CD4-positive, alpha-beta T cell (primary cell): ENCODE measurements around the gene USP53. TPM values are rescaled to one million over a fixed set of nuclear protein-coding genes. Genes with fewer than 3 reads are reported as not detected.

Experiments
- ATAC-seq: fragments of 200-7000 bp; cut with Tn5 transposase; one replicate; pipeline ENCODE4 v1.10.0; 2022; ENCODE audit warnings: mild to moderate bottlenecking; ENCODE audit not compliant: poor library complexity
- CTCF ChIA-PET: fragments of 350-600 bp; sonication (Branson Sonifier 250); formaldehyde crosslinking; loops from one replicate; lab custom pipeline; 2021; ENCODE audit warnings: antibody characterized with exemption, inconsistent platforms; lab: Charles Lee
- POLR2A ChIA-PET: fragments of 350-600 bp; sonication (Branson Sonifier 250); formaldehyde crosslinking; loops from one replicate; lab custom pipeline; 2021; ENCODE audit warnings: antibody characterized with exemption, inconsistent platforms; lab: Charles Lee
- DNase-seq, 14 experiments: peaks; one replicate each; pipeline ENCODE4 v3.0.0-alpha.2; 2013 to 2020; ENCODE audit warnings: mixed read lengths in 2 of 14
- H3K27ac ChIP-seq, 2 donors: one replicate each; pipeline versions ENCODE4 v1.5.1 to v1.7.0; 2013; ENCODE audit warnings: low read length in 2 of 2, low read depth in 1 of 2, mild to moderate bottlenecking in 1 of 2
- H3K27me3 ChIP-seq, 2 experiments: 1 replicate in 1 of 2; 2 replicates in 1 of 2; pipeline versions ENCODE4 v1.6.1 to v1.7.0; 2013; ENCODE audit warnings: low read length in 2 of 2, control low read depth in 1 of 2, mild to moderate bottlenecking in 1 of 2, moderate library complexity in 1 of 2; ENCODE audit not compliant: insufficient read depth in 2 of 2, control insufficient read depth in 1 of 2
- H3K36me3 ChIP-seq: one replicate; pipeline ENCODE4 v1.6.1; 2013; ENCODE audit warnings: low read length, control low read depth; ENCODE audit not compliant: insufficient read depth
- H3K4me1 ChIP-seq: one replicate; pipeline ENCODE4 v1.6.1; 2013; ENCODE audit warnings: low read length, control low read depth; ENCODE audit not compliant: insufficient read depth
- H3K4me3 ChIP-seq: one replicate; pipeline ENCODE4 v1.5.1; 2013; ENCODE audit warnings: mild to moderate bottlenecking, low read length, moderate library complexity
- H3K9me3 ChIP-seq, 2 experiments: 1 replicate in 1 of 2; 2 replicates in 1 of 2; pipeline versions ENCODE4 v1.6.1 to v1.7.0; 2013; ENCODE audit warnings: low read length in 2 of 2, mild to moderate bottlenecking in 2 of 2, control low read depth in 1 of 2, moderate library complexity in 1 of 2; ENCODE audit not compliant: control insufficient read depth in 1 of 2, insufficient read depth in 1 of 2
- H3K27ac Mint-ChIP-seq: one replicate; pipeline ENCODE4 v1.8.0; 2020; ENCODE audit warnings: mixed read lengths
- H3K27me3 Mint-ChIP-seq: one replicate; pipeline ENCODE4 v1.8.0; 2021; ENCODE audit warnings: mixed read lengths
- H3K36me3 Mint-ChIP-seq: one replicate; pipeline ENCODE4 v1.8.0; 2021; ENCODE audit warnings: low read depth, mixed read lengths
- H3K4me1 Mint-ChIP-seq: one replicate; pipeline ENCODE4 v1.8.0; 2021; ENCODE audit warnings: low read depth, mixed read lengths
- H3K4me3 Mint-ChIP-seq: one replicate; pipeline ENCODE4 v1.8.0; 2020; ENCODE audit warnings: mild to moderate bottlenecking, mixed read lengths
- H3K9me3 Mint-ChIP-seq: one replicate; pipeline ENCODE4 v1.8.0; 2020; ENCODE audit warnings: mixed read lengths
- CTCF ChIP-seq: fragments of 200-600 bp; IDR thresholded peaks from one replicate; pipeline ENCODE4 v1.8.0; 2022; ENCODE audit warnings: antibody characterized with exemption, mild to moderate bottlenecking
- intact Hi-C, 2 experiments: fragments of 100-400 bp; cut with DNase I in 1 of 2; cut with micrococcal nuclease in 1 of 2; formaldehyde crosslinking; loops; one replicate each; pipeline versions ENCODE4 v1.15.1 to v1.9.0; 2023 to 2025; cut with DNase I, micrococcal nuclease
- total RNA-seq, 174 experiments: library from RNA in 2 of 174; stranded (reverse) in 2 of 174; gene quantifications; one replicate each; pipeline ENCODE4 v1.2.3 and lab custom pipeline; 2021 to 2026

USP53 gene
- total RNA-seq, 2 experiments from 2014 or later: 15.1 to 15.5 TPM

GRCh38 chr4:119209586-119209985, 2.9 kb upstream of the USP53 start:
- ATAC-seq: no peak
- TF ChIP-seq CTCF: no peak
- Histone ChIP-seq H3K27ac (no peak overlapping the region), H3K27me3 (no peaks in the 10 kb centered on the region), H3K4me1 (peaks cover 9% of the 10 kb centered on the region), H3K4me3 (no peak overlapping the region), H3K36me3 (no peaks in the 10 kb centered on the region), H3K9me3 (no peaks in the 10 kb centered on the region)
- intact Hi-C loops: loop anchor here in 1 of 2 experiments (5.0 kb wide), 1 partner anchor 62 kb away; no protein-coding TSS in a partner anchor
- H3K4me1 Mint-ChIP-seq: peaks cover 27% of the 10 kb centered on the region
- no peaks in the 10 kb centered on the region for H3K27me3 Mint-ChIP-seq
- no peak for DNase-seq
- CTCF ChIA-PET: no interaction called here
- H3K36me3 Mint-ChIP-seq: peaks cover 16% of the 10 kb centered on the region
- no peak overlapping the region for H3K27ac Mint-ChIP-seq
- POLR2A ChIA-PET: no interaction called here
- H3K4me3 Mint-ChIP-seq: no peak overlapping the region
- no peaks in the 10 kb centered on the region for H3K9me3 Mint-ChIP-seq

GRCh38 chr4:119210775-119211174, 1.7 kb upstream of the USP53 start:
- Histone ChIP-seq H3K4me3 (no peak overlapping the region), H3K4me1 (peaks cover 9% of the 10 kb centered on the region), H3K27me3 (no peaks in the 10 kb centered on the region), H3K9me3 (no peaks in the 10 kb centered on the region), H3K36me3 (no peaks in the 10 kb centered on the region), H3K27ac (no peak overlapping the region)
- no peak for ATAC-seq
- DNase-seq: peak in 2 of 14 experiments; percentile 20 to 22
- POLR2A ChIA-PET: no interaction called here
- no peak for TF ChIP-seq CTCF
- H3K27ac Mint-ChIP-seq: peak overlapping the region; percentile 96
- CTCF ChIA-PET: no interaction called here
- no peaks in the 10 kb centered on the region for H3K27me3 Mint-ChIP-seq
- H3K4me3 Mint-ChIP-seq: peak overlapping the region; percentile 94
- intact Hi-C loops: loop anchor here (5.0 to 10.0 kb wide), 7 partner anchors 37 to 376 kb away; partner anchors contain the start of gene SEC24D (in 1 of the 2)
- H3K4me1 Mint-ChIP-seq: peaks cover 32% of the 10 kb centered on the region
- no peaks in the 10 kb centered on the region for H3K9me3 Mint-ChIP-seq
- peaks cover 16% of the 10 kb centered on the region for H3K36me3 Mint-ChIP-seq

- Mint-ChIP-seq H3K4me3 (peak overlapping the region; percentile 94), H3K9me3 (no peaks in the 10 kb centered on the region), H3K4me1 (peaks cover 34% of the 10 kb centered on the region), H3K27ac (peak overlapping the region; percentile 96), H3K27me3 (no peaks in the 10 kb centered on the region), H3K36me3 (peaks cover 22% of the 10 kb centered on the region)
- Histone ChIP-seq H3K4me3 (peak overlapping the region; percentile 81), H3K27me3 (no peaks in the 10 kb centered on the region), H3K9me3 (no peaks in the 10 kb centered on the region), H3K27ac (peak overlapping the region; percentile 74 to 78), H3K36me3 (no peaks in the 10 kb centered on the region), H3K4me1 (peaks cover 9% of the 10 kb centered on the region)
- TF ChIP-seq CTCF: no peak
- intact Hi-C loops: loop anchor here (1.0 to 10.0 kb wide), 9 partner anchors 21 to 377 kb away; partner anchors contain the start of gene SEC24D (in 1 of the 2)
- ChIA-PET POLR2A (interaction anchor here (0.8 to 4.4 kb wide), 13 partner anchors 13 to 361 kb away, joined by 3 to 48 read pairs (median 5); a partner anchor contains a TSS), CTCF (interaction anchor here (1.2 to 2.1 kb wide), 5 partner anchors 10 to 103 kb away, joined by 3 to 10 read pairs (median 5); a partner anchor contains a TSS)
- ATAC-seq (no peak), DNase-seq (peak in 2 of 14 experiments; percentile 56 to 59)
These were observed 663 bp upstream of the USP53 start for GRCh38 chr4:119211867-119212233.
